CD8-positive, alpha-beta memory T cell (primary cell): Measurements from ENCODE around the gene RPS19. TPM values are rescaled to one million over a fixed set of nuclear protein-coding genes. Genes with fewer than 3 reads are reported as not detected.

Experiments used
- CTCF ChIA-PET: fragments of 350-600 bp; sonication (Branson Sonifier 250); formaldehyde crosslinking; loops from one replicate; lab custom pipeline; 2021; ENCODE audit warnings: antibody characterized with exemption; lab: Charles Lee
- POLR2A ChIA-PET: fragments of 350-600 bp; sonication (Branson Sonifier 250); formaldehyde crosslinking; loops from one replicate; lab custom pipeline; 2021; ENCODE audit warnings: antibody characterized with exemption; lab: Charles Lee
- DNase-seq, 5 donors: peaks; one replicate each; pipeline versions ENCODE4 v3.0.0 to v3.0.0-alpha.2; 2020 to 2022; ENCODE audit warnings: mixed read lengths in 1 of 5
- H3K27ac ChIP-seq: one replicate; pipeline ENCODE4 v1.7.0; 2013; ENCODE audit warnings: low read depth, mild to moderate bottlenecking, low read length, moderate library complexity
- H3K27me3 ChIP-seq: 2 replicates; pipeline ENCODE4 v1.7.0; 2013; ENCODE audit warnings: low read length, mild to moderate bottlenecking; ENCODE audit not compliant: insufficient read depth, poor library complexity, severe bottlenecking
- H3K36me3 ChIP-seq: 2 replicates; pipeline ENCODE4 v1.7.0; 2013; ENCODE audit warnings: mild to moderate bottlenecking, low read length, moderate library complexity; ENCODE audit not compliant: insufficient read depth
- H3K4me1 ChIP-seq: 2 replicates; pipeline ENCODE4 v1.7.0; 2013; ENCODE audit warnings: mild to moderate bottlenecking, low read length, moderate library complexity; ENCODE audit not compliant: insufficient read depth
- H3K4me3 ChIP-seq: 2 replicates; pipeline ENCODE4 v1.7.0; 2013; ENCODE audit warnings: mild to moderate bottlenecking, low read length
- H3K9me3 ChIP-seq: 2 replicates; pipeline ENCODE4 v1.7.0; 2013; ENCODE audit warnings: mild to moderate bottlenecking, low read length
- H3K27ac Mint-ChIP-seq, 8 donors: one replicate each; pipeline ENCODE4 v1.8.0; 2020 to 2021; ENCODE audit warnings: mixed read lengths in 8 of 8, mild to moderate bottlenecking in 6 of 8, inconsistent platforms in 3 of 8, moderate library complexity in 3 of 8
- H3K27me3 Mint-ChIP-seq, 2 donors: one replicate each; pipeline ENCODE4 v1.8.0; 2020 to 2021; ENCODE audit warnings: mixed read lengths in 2 of 2, mild to moderate bottlenecking in 1 of 2, moderate library complexity in 1 of 2
- H3K36me3 Mint-ChIP-seq, 3 donors: one replicate each; pipeline ENCODE4 v1.8.0; 2020 to 2021; ENCODE audit warnings: mixed read lengths in 3 of 3, inconsistent platforms in 1 of 3, mild to moderate bottlenecking in 1 of 3
- H3K4me1 Mint-ChIP-seq, 3 donors: one replicate each; pipeline ENCODE4 v1.8.0; 2020 to 2021; ENCODE audit warnings: mixed read lengths in 3 of 3, inconsistent platforms in 1 of 3, mild to moderate bottlenecking in 1 of 3
- H3K4me3 Mint-ChIP-seq, 7 donors: one replicate each; pipeline ENCODE4 v1.8.0; 2020 to 2021; ENCODE audit warnings: mixed read lengths in 7 of 7, mild to moderate bottlenecking in 6 of 7, moderate library complexity in 4 of 7, inconsistent platforms in 2 of 7
- H3K9me3 Mint-ChIP-seq, 5 donors: one replicate each; pipeline ENCODE4 v1.8.0; 2020 to 2022; ENCODE audit warnings: mixed read lengths in 5 of 5, mild to moderate bottlenecking in 3 of 5, moderate library complexity in 2 of 5, inconsistent platforms in 1 of 5
- polyA plus RNA-seq: library from polyadenylated mRNA; unstranded; fragments of 300-500 nt; fragmentation: Illumina TruSeq; gene quantifications from one replicate; pipeline ENCODE4 v1.2.3, GENCODE V29; 2021
- total RNA-seq, 2 experiments: library from RNA; stranded (reverse); gene quantifications; one replicate each; pipeline ENCODE4 v1.2.3, GENCODE V29; 2021

RPS19 gene
- total and polyA plus RNA-seq, 3 experiments from 2014 or later = 3,036 to 6,195 (median 3,142) TPM

DNA sequence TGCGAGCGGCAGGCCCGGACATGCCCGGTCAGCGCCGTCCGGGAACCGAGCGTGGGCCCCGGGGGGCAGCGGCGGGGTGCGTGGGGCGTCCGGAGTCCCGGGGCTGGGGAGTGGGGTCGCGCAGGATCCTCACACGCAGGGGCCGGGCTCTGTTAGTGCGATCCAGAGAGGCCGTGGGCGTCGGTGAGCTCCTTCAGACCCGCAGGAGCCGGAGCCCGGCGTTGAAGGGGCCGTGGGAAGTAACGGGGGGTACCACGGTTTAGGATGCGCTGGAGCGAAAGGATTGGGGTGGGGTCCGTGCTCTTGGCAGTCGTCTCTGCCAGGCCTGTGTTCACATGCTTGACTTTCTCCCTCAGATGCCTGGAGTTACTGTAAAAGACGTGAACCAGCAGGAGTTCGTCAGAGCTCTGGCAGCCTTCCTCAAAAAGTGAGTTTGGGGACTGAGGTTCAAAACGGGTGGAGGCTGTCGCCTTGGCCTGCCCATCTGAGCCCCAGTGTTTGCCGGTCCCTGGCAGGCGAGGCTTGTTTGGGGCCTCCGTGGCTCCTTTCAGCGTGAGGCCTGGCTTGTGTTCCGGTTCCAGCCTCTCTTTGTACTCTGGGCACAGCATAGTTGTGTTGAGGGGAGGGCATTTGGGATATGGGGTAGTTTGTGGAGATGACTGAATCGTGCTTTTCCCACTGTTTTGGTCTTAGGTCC, 512 bp downstream of the RPS19 start:
- peak overlapping the region; percentile 85 to 100 (median 94) for H3K27ac Mint-ChIP-seq
- Histone ChIP-seq H3K36me3 (peaks cover 44% of the 10 kb centered on the region), H3K27ac (peak overlapping the region; percentile 93), H3K4me3 (peak overlapping the region; percentile 79), H3K27me3 (no peaks in the 10 kb centered on the region), H3K9me3 (no peaks in the 10 kb centered on the region), H3K4me1 (peaks cover 55% of the 10 kb centered on the region)
- ChIA-PET CTCF (interaction anchor here (1.0 to 4.5 kb wide), 19 partner anchors 8 to 384 kb away, joined by 3 to 85 read pairs (median 6); partner anchors contain the start of genes ARHGEF1 and RABAC1), POLR2A (interaction anchor here (1.0 to 3.7 kb wide), 14 partner anchors 8 to 596 kb away, joined by 3 to 72 read pairs (median 8); partner anchors contain the start of genes ERFL, HNRNPUL1 and RABAC1)
- H3K4me3 Mint-ChIP-seq = peak overlapping the region; percentile 87 to 99 (median 92)
- DNase-seq = no peak
- peaks cover 46 to 55% (median 51%) of the 10 kb centered on the region in 3 donors for H3K4me1 Mint-ChIP-seq
- peaks cover 5 to 55% (median 20%) of the 10 kb centered on the region in 3 donors for H3K36me3 Mint-ChIP-seq
- no peaks in the 10 kb centered on the region for H3K9me3 Mint-ChIP-seq
- peaks cover 0 to 4% of the 10 kb centered on the region in 2 donors for H3K27me3 Mint-ChIP-seq

DNA sequence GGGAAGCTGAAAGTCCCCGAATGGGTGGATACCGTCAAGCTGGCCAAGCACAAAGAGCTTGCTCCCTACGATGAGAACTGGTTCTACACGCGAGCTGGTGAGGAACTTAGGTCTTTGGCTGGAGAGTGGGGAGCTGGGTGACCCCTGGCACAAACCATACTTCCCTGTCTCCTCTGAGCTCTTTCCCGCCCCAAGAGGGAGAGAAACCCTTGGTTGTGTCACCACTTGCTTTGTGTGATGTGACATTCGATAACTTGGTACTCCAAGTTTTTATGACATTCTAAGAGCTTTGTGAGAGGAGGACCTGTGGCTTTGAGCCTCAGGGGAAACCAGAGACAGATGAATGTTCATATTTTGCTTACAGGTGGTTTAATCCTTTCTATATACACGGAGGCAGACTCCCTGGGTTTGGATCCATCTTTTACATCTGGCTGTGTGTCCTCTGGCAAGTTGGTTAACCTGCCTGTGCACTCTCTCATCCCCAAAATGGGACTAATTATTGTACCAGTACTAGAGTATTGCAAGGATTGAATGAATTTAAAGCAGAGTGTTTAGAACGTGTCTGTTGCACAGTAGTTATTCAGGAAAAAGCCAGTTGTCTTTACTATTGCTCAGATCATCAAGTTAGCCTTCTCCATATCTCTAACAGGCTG, 1.2 kb downstream of the RPS19 start:
- ChIA-PET POLR2A (interaction anchor here (1.0 to 3.7 kb wide), 6 partner anchors 12 to 97 kb away, joined by 3 to 72 read pairs (median 22); partner anchors contain the start of gene RABAC1), CTCF (interaction anchor here (2.0 to 4.5 kb wide), 8 partner anchors 11 to 97 kb away, joined by 7 to 85 read pairs (median 26); partner anchors contain the start of genes ARHGEF1 and RABAC1)
- peaks cover 5 to 58% (median 20%) of the 10 kb centered on the region in 3 donors for H3K36me3 Mint-ChIP-seq
- Histone ChIP-seq H3K4me3 (peak overlapping the region; percentile 79), H3K36me3 (peaks cover 48% of the 10 kb centered on the region), H3K9me3 (no peaks in the 10 kb centered on the region), H3K27ac (peak overlapping the region; percentile 93), H3K27me3 (no peaks in the 10 kb centered on the region), H3K4me1 (peaks cover 57% of the 10 kb centered on the region)
- peaks cover 0 to 4% of the 10 kb centered on the region in 2 donors for H3K27me3 Mint-ChIP-seq
- DNase-seq = no peak
- H3K27ac Mint-ChIP-seq = peak overlapping the region; percentile 85 to 100 (median 94)
- H3K4me3 Mint-ChIP-seq = peak overlapping the region; percentile 87 to 99 (median 92)
- no peaks in the 10 kb centered on the region for H3K9me3 Mint-ChIP-seq
- H3K4me1 Mint-ChIP-seq = peaks cover 48 to 58% (median 53%) of the 10 kb centered on the region in 3 donors

DNA sequence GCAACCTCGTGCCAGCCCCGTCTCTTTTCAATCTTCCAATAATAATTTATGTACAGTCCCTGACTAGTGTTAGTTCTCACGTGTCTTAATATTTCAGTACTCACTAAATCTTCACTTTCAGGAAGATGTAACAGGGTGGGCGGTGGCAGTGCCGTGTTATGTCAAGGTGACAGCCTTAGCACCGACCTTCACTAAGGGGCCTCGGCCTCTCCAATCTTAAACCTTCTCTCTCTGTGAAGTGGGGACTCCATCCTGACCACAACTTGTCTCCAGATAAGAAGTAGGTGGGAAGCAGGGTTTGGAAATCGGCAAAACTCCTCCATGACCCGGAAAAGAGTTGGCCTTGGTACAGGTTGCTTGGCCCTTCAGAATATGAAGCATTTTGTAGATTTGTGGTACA, 1.8 kb downstream of the RPS19 start:
- Mint-ChIP-seq H3K4me1 (peaks cover 51 to 62% (median 56%) of the 10 kb centered on the region in 3 donors), H3K36me3 (peaks cover 5 to 62% (median 20%) of the 10 kb centered on the region in 3 donors), H3K4me3 (peak overlapping the region; percentile 87 to 99 (median 92)), H3K9me3 (no peaks in the 10 kb centered on the region), H3K27me3 (peaks cover 0 to 4% of the 10 kb centered on the region in 2 donors), H3K27ac (peak overlapping the region; percentile 51 to 100 (median 92))
- no peak overlapping the region for H3K4me3 ChIP-seq
- peaks cover 49% of the 10 kb centered on the region for H3K36me3 ChIP-seq
- no peak for DNase-seq
- no peaks in the 10 kb centered on the region for H3K27me3 ChIP-seq
- ChIA-PET CTCF (interaction anchor here (0.7 to 16.3 kb wide), 8 partner anchors 10 to 173 kb away, joined by 3 to 227 read pairs (median 31); partner anchors contain the start of genes ARHGEF1 and RABAC1), POLR2A (interaction anchor here (1.0 to 3.7 kb wide), 5 partner anchors 11 to 84 kb away, joined by 3 to 72 read pairs (median 24); no protein-coding TSS in a partner anchor)
- H3K27ac ChIP-seq = peak overlapping the region; percentile 93
- H3K4me1 ChIP-seq = peaks cover 62% of the 10 kb centered on the region
- H3K9me3 ChIP-seq = no peaks in the 10 kb centered on the region

DNA sequence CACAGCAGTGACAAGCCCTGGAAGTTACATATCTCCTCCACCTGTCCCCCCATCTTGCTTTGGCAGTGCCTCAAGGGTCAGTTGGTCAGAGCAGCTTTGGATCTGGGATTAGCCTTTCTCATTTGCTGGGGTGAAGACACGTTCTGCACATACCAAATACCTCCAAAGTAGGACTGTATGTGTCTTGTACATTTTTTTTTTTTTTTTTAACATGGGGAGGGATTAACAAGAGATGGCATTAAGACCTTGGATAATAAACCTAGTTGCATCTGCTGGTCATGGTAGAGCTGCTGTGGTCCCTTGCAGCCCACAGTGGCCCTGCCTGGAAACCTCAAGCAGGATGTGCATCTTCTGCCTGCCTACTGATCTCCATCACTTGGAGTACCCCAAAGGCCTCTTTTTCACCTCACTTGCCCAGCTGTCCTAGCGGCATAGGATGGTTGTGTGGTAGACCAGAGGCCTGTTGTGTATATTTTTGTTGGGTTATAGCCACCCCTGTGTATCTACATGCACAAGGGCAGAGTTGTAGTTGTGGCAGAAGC, 2.5 kb downstream of the RPS19 start:
- H3K4me1 Mint-ChIP-seq = peaks cover 51 to 62% (median 56%) of the 10 kb centered on the region in 3 donors
- H3K27ac ChIP-seq = peak overlapping the region; percentile 93
- H3K27me3 ChIP-seq = no peaks in the 10 kb centered on the region
- POLR2A ChIA-PET = interaction anchor here (0.6 to 1.3 kb wide), 6 partner anchors 9 to 83 kb away, joined by 3 to 7 read pairs (median 4); no protein-coding TSS in a partner anchor
- H3K9me3 Mint-ChIP-seq = no peaks in the 10 kb centered on the region
- H3K36me3 Mint-ChIP-seq = peaks cover 5 to 66% (median 20%) of the 10 kb centered on the region in 3 donors
- H3K27me3 Mint-ChIP-seq = no peaks in the 10 kb centered on the region
- H3K36me3 ChIP-seq = peaks cover 49% of the 10 kb centered on the region
- DNase-seq = peak in 1 of 5 donors; percentile 26
- H3K27ac Mint-ChIP-seq = peak overlapping the region; percentile 51 to 95 (median 82)
- peaks cover 69% of the 10 kb centered on the region for H3K4me1 ChIP-seq
- peak overlapping the region; percentile 7 for H3K4me3 ChIP-seq
- H3K4me3 Mint-ChIP-seq = peak overlapping the region; percentile 62 to 94 (median 90)
- no peaks in the 10 kb centered on the region for H3K9me3 ChIP-seq
- CTCF ChIA-PET = interaction anchor here (0.7 to 16.3 kb wide), 5 partner anchors 12 to 172 kb away, joined by 3 to 227 read pairs (median 3); partner anchors contain the start of gene ARHGEF1

DNA sequence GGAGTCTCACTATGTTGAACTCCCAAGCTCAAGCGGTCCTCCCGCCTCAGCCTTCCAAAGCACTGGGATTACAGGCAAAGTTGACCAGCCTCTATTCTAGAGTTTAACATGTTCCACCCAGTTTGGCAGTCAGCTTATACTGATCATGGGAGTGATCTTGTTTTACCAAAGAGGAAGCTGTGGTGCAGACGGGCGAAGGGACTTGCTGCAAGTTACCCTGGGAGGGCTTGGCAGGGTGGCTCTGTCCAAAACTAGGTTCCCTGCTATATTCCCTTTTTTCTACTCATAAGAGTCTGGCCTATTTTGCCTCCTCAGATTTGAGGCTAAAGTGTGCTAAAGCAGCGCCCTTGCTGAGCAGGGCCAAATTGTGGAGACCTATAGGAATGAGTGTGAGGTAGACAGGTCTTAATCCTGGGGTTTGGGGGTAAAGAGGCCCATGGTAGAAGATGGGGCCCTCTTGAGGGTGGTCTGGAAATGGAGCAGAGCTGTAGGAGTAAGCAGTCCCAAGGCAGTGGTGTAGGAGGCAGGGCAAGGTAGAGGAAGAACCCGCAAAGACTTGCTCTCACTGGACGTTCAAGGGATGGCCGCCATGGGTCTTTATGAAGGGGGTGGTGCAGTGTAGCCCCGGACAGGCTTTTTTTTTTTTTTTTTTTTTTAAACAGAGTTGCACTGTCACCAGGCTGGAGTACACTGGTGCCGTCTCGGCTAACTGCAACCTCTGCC, 3.3 kb downstream of the RPS19 start:
- DNase-seq = no peak
- Histone ChIP-seq H3K27ac (peak overlapping the region; percentile 12), H3K27me3 (no peaks in the 10 kb centered on the region), H3K4me3 (no peak overlapping the region), H3K9me3 (no peaks in the 10 kb centered on the region), H3K36me3 (peaks cover 52% of the 10 kb centered on the region), H3K4me1 (peaks cover 78% of the 10 kb centered on the region)
- Mint-ChIP-seq H3K27me3 (no peaks in the 10 kb centered on the region), H3K9me3 (no peaks in the 10 kb centered on the region), H3K36me3 (peaks cover 5 to 74% (median 24%) of the 10 kb centered on the region in 3 donors), H3K4me3 (peak overlapping the region in 4 of 7 donors; percentile 47 to 90 (median 86)), H3K4me1 (peaks cover 59 to 70% (median 64%) of the 10 kb centered on the region in 3 donors), H3K27ac (peak overlapping the region; percentile 29 to 89 (median 74))
- ChIA-PET CTCF (interaction anchor here (0.9 to 16.3 kb wide), 5 partner anchors 11 to 172 kb away, joined by 3 to 227 read pairs (median 5); partner anchors contain the start of gene ARHGEF1), POLR2A (interaction anchor here (0.6 to 1.3 kb wide), 7 partner anchors 8 to 1293 kb away, joined by 3 to 7 read pairs (median 4); no protein-coding TSS in a partner anchor)

DNA sequence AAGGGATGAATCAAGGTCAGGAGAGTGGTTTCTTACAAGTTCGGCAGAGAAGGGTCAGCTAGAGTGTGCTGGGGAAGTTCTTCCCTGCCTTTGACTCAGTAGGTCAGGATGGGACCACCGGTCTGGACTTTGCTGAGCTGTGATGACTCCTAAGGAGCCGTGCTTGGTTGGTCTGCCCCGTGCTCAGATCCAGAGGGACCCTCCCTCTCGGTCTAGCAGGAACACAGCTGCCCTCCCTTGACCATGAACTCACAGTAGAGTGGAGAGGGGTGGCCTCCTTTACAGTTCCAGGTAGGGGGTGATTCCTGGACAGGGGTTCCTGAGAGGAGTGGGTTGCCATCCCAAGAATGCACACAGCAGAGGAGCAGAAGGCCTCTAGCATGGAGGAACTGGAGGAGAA, 4.3 kb downstream of the RPS19 start:
- H3K4me3 Mint-ChIP-seq = peak overlapping the region in 2 of 7 donors; percentile 41 to 63
- H3K27ac ChIP-seq = no peak overlapping the region
- H3K27ac Mint-ChIP-seq = peak overlapping the region in 6 of 8 donors; percentile 38 to 89 (median 62)
- peaks cover 62% of the 10 kb centered on the region for H3K36me3 ChIP-seq
- H3K4me1 ChIP-seq = peaks cover 82% of the 10 kb centered on the region
- H3K27me3 ChIP-seq = no peaks in the 10 kb centered on the region
- CTCF ChIA-PET = interaction anchor here (1.0 to 16.3 kb wide), 5 partner anchors 10 to 86 kb away, joined by 4 to 227 read pairs (median 5); partner anchors contain the start of gene ARHGEF1
- H3K4me1 Mint-ChIP-seq = peaks cover 59 to 73% (median 67%) of the 10 kb centered on the region in 3 donors
- no peak overlapping the region for H3K4me3 ChIP-seq
- H3K9me3 ChIP-seq = no peaks in the 10 kb centered on the region
- H3K9me3 Mint-ChIP-seq = no peaks in the 10 kb centered on the region
- H3K36me3 Mint-ChIP-seq = peaks cover 5 to 84% (median 24%) of the 10 kb centered on the region in 3 donors
- POLR2A ChIA-PET = interaction anchor here (0.9 to 1.1 kb wide), 2 partner anchors 9 to 22 kb away, joined by 3 to 4 read pairs; no protein-coding TSS in a partner anchor
- DNase-seq = peak in 1 of 5 donors; percentile 42
- no peaks in the 10 kb centered on the region for H3K27me3 Mint-ChIP-seq
